NB4 (cell line): Measurements from ENCODE around the gene RASA3.

Experiments used
- DNase-seq: peaks from one replicate; pipeline ENCODE4 v3.0.0; 2010; ENCODE audit warnings: low read depth
- H3K4me3 ChIP-seq: one replicate; pipeline ENCODE4 v1.5.1; 2011; ENCODE audit warnings: mild to moderate bottlenecking, low read depth, low read length, moderate library complexity
- MYC ChIP-seq: IDR thresholded peaks from 2 replicates; pipeline ENCODE4 v1.6.1; 2011; ENCODE audit warnings: low read depth, low read length
- POLR2A ChIP-seq: IDR thresholded peaks from 2 replicates; pipeline ENCODE4 v1.6.1; 2011; ENCODE audit warnings: mild to moderate bottlenecking; ENCODE audit not compliant: insufficient read length; ENCODE audit errors: extremely low read depth
- TF ChIP-seq, protein P1 (sequence below): IDR thresholded peaks from one replicate; pipeline ENCODE4 v1.5.1; 2012; ENCODE audit warnings: low read depth, low read length
- TF ChIP-seq, protein P2 (sequence below): IDR thresholded peaks from 2 replicates; pipeline ENCODE4 v1.6.1; 2011; ENCODE audit warnings: low read depth, low read length

RASA3 gene

DNA sequence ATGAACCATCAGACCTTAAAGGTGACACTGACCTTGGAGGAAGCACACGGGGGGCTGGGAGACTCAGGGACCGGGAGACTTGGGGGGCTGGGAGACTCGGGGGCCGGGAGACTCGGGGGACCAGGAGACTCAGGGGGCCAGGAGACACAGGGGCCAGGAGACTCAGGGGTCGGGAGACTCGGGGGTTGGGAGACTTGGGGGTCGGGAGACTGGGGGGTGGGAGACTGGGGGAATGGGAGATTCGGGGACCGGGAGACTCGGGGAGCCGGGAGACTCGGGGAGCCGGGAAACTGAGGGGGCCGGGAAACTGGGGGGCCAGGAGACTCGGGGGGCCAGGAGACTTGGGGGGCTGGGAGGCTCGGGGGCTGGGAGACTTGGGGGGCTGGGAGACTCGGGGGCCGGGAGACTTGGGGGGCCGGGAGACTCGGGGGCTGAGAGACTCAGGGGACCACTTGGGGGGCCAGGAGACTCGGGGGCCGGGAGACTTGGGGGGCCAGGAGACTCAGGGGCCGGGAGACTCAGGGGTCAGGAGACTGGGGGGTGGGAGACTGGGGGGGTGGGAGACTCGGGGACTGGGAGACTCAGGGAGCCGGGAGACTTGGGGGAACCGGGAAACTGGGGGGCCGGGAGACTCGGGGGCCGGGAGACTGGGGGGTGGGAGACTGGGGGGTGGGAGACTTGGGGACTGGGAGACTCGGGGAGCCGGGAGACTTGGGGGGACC, 62.9 kb downstream of the RASA3 start:
- no peak overlapping the region for H3K4me3 ChIP-seq
- no peak for DNase-seq
- TF ChIP-seq MYC (no peak), POLR2A (no peak)
- TF ChIP-seq, protein P1, sequence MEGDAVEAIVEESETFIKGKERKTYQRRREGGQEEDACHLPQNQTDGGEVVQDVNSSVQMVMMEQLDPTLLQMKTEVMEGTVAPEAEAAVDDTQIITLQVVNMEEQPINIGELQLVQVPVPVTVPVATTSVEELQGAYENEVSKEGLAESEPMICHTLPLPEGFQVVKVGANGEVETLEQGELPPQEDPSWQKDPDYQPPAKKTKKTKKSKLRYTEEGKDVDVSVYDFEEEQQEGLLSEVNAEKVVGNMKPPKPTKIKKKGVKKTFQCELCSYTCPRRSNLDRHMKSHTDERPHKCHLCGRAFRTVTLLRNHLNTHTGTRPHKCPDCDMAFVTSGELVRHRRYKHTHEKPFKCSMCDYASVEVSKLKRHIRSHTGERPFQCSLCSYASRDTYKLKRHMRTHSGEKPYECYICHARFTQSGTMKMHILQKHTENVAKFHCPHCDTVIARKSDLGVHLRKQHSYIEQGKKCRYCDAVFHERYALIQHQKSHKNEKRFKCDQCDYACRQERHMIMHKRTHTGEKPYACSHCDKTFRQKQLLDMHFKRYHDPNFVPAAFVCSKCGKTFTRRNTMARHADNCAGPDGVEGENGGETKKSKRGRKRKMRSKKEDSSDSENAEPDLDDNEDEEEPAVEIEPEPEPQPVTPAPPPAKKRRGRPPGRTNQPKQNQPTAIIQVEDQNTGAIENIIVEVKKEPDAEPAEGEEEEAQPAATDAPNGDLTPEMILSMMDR, result no peak

DNA sequence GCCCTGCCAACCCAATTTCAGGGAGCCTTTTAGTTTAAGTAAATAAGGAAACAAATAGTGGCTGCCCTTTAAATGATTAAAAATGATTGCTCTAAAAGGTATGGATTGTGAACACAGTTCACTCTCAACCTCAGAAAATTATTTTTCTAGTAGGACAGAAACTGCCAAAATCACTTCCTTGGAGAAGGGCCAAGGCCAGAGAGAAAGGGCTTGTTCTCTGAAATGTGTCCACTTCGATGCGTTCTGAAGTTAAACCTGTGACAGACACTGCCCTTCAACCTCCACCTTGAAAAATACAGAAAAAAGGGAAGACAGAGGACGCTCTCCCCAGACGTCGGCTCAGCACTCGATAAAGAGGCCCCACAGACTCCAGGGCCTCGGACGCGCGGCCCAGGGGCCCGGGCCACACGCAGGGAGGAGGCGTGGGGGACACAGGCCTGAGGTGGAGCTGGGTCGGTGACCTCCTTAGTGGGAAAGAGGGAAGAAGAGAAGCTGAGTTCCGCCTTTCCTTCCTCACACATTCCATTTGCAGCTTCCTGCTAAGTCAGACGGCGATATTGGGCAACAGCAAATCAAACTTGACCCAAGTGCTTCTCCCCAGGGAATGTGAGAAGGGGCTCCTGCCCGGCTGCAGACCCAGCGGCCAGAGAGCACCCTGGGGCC, 63.6 kb downstream of the RASA3 start:
- TF ChIP-seq, protein P1, result no peak
- TF ChIP-seq, protein P2, sequence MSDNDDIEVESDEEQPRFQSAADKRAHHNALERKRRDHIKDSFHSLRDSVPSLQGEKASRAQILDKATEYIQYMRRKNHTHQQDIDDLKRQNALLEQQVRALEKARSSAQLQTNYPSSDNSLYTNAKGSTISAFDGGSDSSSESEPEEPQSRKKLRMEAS, result no peak
- no peak for TF ChIP-seq POLR2A
- TF ChIP-seq MYC, result 0 out of 2 replicates have a peak, but pooled peaks have one; percentile 19
- peak; percentile 88 for DNase-seq
- H3K4me3 ChIP-seq, result no peak overlapping the region

DNA sequence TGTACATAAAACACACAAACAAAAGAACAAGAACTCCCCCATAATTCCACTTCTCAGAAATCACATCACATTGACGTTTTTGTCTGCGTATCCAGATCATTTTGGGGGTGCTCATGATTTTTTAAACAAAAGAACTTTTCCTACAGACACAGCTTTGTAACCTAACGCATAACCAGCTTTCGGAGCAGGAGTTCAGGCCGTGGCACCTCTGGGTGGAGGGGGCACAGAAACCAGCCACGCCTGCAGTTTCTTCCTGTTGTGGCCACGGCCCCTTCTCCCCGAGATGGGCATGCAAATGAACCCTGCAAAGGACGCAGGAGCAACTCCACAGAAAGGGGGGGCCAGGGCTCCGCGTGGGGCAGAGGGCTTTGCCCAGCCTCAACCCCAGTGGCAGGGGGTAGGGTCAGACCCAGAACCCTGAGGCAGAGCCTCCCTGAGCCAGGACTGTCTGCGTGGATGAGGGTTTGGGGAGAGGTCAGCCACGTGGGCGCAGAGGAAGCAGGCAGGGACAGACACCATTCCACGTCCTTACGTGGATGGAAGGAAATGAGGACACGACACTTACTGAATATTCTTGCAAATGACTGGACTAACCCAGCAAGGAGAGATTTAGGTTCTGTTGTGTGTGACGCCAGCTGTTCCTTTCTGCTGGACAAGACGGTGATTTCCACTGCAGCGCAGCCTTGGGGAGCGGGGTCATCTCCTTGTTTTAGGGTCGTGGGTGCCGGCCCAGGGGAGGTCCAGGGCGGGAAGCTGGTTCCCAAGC, 64.4 kb downstream of the RASA3 start:
- DNase-seq, result peak; percentile 30
- TF ChIP-seq, protein P1, result no peak
- no peak for TF ChIP-seq MYC
- TF ChIP-seq, protein P2, result no peak
- TF ChIP-seq POLR2A, result no peak
- H3K4me3 ChIP-seq, result no peak overlapping the region

DNA sequence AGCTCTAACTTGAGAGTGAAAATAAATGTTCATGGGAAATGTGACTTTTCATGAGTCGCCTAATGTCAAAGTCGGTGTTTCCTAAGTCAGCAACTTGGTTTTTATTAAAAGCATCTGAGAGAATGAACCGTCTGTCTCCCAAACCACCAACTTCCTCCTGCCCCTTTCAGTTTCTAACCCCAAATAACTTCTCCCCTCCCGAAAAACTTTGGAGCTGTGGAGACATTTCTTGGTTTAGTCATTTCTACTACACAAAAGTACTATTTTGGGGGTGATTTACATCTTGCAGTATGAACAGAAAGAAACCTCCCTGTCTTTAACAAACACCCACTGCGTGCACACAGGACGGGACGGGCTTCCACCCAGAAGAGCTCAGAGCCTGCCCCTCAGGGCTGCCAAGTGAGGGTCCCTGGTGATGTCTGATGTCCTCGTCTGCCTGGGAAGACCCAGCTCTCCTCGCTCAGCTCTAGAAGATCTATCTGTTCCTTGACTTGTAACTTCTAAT, 65.0 kb downstream of the RASA3 start:
- TF ChIP-seq, protein P2, result no peak
- TF ChIP-seq POLR2A (no peak), MYC (no peak)
- TF ChIP-seq, protein P1, result no peak
- H3K4me3 ChIP-seq, result no peak overlapping the region
- peak; percentile 88 for DNase-seq

DNA sequence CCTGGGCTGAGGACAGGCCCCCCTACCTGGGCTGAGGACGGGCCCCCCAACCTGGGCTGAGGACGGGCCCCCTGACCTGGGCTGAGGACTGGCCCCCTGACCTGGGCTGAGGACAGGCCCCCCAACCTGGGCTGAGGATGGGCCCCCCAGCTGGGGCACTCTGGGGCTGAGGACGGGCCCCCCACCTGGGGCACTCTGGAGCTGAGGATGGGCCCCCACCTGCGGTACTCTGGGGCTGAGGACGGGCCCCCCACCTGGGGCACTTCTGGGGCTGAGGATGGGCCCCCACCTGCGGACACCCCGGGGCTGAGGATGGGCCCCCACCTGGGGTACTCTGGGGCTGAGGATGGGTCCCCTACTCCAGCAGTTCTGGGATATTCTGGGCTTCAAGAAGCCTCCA, 65.5 kb downstream of the RASA3 start:
- TF ChIP-seq, protein P2, result no peak
- TF ChIP-seq, protein P1, result no peak
- TF ChIP-seq POLR2A, result no peak
- TF ChIP-seq MYC, result no peak
- no peak overlapping the region for H3K4me3 ChIP-seq
- DNase-seq, result no peak
